Nephron progenitor cell (in vitro differentiated cells): ENCODE data around the gene AP3B2.
A peak's percentile ranks its signal among the peaks of the same experiment; 100 is the strongest.

Experiments
- DNase-seq: peaks from one replicate; pipeline ENCODE4 v3.0.0; 2021
- H3K27ac Mint-ChIP-seq: 2 replicates; pipeline ENCODE4 v1.8.0; 2021; ENCODE audit warnings: mild to moderate bottlenecking, moderate library complexity, mixed read lengths
- H3K27me3 Mint-ChIP-seq: 2 replicates; pipeline ENCODE4 v1.8.0; 2021; ENCODE audit warnings: mild to moderate bottlenecking, low read depth, mixed read lengths; ENCODE audit not compliant: poor library complexity
- H3K36me3 Mint-ChIP-seq: 2 replicates; pipeline ENCODE4 v1.8.0; 2021; ENCODE audit warnings: low read depth, mixed read lengths
- H3K4me1 Mint-ChIP-seq: 2 replicates; pipeline ENCODE4 v1.8.0; 2021; ENCODE audit warnings: mixed read lengths
- H3K4me3 Mint-ChIP-seq: 2 replicates; pipeline ENCODE4 v1.8.0; 2021; ENCODE audit warnings: mild to moderate bottlenecking, moderate library complexity, mixed read lengths
- H3K9me3 Mint-ChIP-seq: 2 replicates; pipeline ENCODE4 v1.8.0; 2021; ENCODE audit warnings: mild to moderate bottlenecking, moderate library complexity, mixed read lengths
- CTCF ChIP-seq: fragments of 200-600 bp; sonication (generic); IDR thresholded peaks from 2 replicates; pipeline ENCODE4 v1.5.0; 2021; ENCODE audit warnings: antibody characterized with exemption

AP3B2 gene

GRCh38 chr15:82726816-82727215 is 17.1 kb upstream of the AP3B2 start:
- Mint-ChIP-seq H3K9me3 (no peaks in the 10 kb centered on the region), H3K27ac (no peak overlapping the region), H3K4me1 (no peaks in the 10 kb centered on the region), H3K36me3 (peaks cover 5% of the 10 kb centered on the region), H3K27me3 (no peaks in the 10 kb centered on the region), H3K4me3 (no peak overlapping the region)
- DNase-seq, result no peak
- TF ChIP-seq CTCF, result no peak

- peaks cover 11% of the 10 kb centered on the region for H3K9me3 Mint-ChIP-seq
These were observed 5.3 kb upstream of the AP3B2 start for GRCh38 chr15:82715003-82715402.

GRCh38 chr15:82714016-82714415 is 4.3 kb upstream of the AP3B2 start:
- no peak for TF ChIP-seq CTCF
- DNase-seq, result no peak
- peaks cover 23% of the 10 kb centered on the region for H3K27me3 Mint-ChIP-seq
- H3K4me3 Mint-ChIP-seq, result no peak overlapping the region
- peaks cover 6% of the 10 kb centered on the region for H3K4me1 Mint-ChIP-seq
- H3K9me3 Mint-ChIP-seq, result peaks cover 11% of the 10 kb centered on the region
- no peak overlapping the region for H3K27ac Mint-ChIP-seq
- H3K36me3 Mint-ChIP-seq, result no peaks in the 10 kb centered on the region

More at GRCh38 chr15:82715003-82715402, 5.3 kb upstream of the AP3B2 start:
- no peak overlapping the region for H3K4me3 Mint-ChIP-seq
- H3K4me1 Mint-ChIP-seq, result peaks cover 6% of the 10 kb centered on the region
- no peaks in the 10 kb centered on the region for H3K36me3 Mint-ChIP-seq
- H3K27ac Mint-ChIP-seq, result no peak overlapping the region
- H3K27me3 Mint-ChIP-seq, result peaks cover 24% of the 10 kb centered on the region
- no peak for TF ChIP-seq CTCF
- no peak for DNase-seq

GRCh38 chr15:82712036-82712435 is 2.4 kb upstream of the AP3B2 start:
- no peaks in the 10 kb centered on the region for H3K36me3 Mint-ChIP-seq
- H3K4me1 Mint-ChIP-seq, result peaks cover 6% of the 10 kb centered on the region
- peaks cover 20% of the 10 kb centered on the region for H3K27me3 Mint-ChIP-seq
- no peak overlapping the region for H3K4me3 Mint-ChIP-seq
- no peak for TF ChIP-seq CTCF
- no peak overlapping the region for H3K27ac Mint-ChIP-seq
- DNase-seq, result no peak
- peaks cover 4% of the 10 kb centered on the region for H3K9me3 Mint-ChIP-seq

GRCh38 chr15:82710926-82711490 is 1.3 kb upstream of the AP3B2 start:
- DNase-seq, result no peak
- Mint-ChIP-seq H3K36me3 (no peaks in the 10 kb centered on the region), H3K27ac (no peak overlapping the region), H3K4me3 (peak overlapping the region; percentile 72), H3K4me1 (peaks cover 6% of the 10 kb centered on the region), H3K9me3 (no peaks in the 10 kb centered on the region), H3K27me3 (peaks cover 20% of the 10 kb centered on the region)
- no peak for TF ChIP-seq CTCF

GRCh38 chr15:82710208-82710555 is 507 bp upstream of the AP3B2 start:
- Mint-ChIP-seq H3K27ac (no peak overlapping the region), H3K36me3 (no peaks in the 10 kb centered on the region), H3K4me1 (peaks cover 6% of the 10 kb centered on the region), H3K9me3 (no peaks in the 10 kb centered on the region), H3K4me3 (peak overlapping the region; percentile 73), H3K27me3 (peaks cover 20% of the 10 kb centered on the region)
- TF ChIP-seq CTCF, result no peak
- no peak for DNase-seq
